Tibial nerve (tissue), 4 donors: ENCODE data around the gene SH3BGR. TPM values are rescaled to one million over a fixed set of nuclear protein-coding genes. Genes with fewer than 3 reads are reported as not detected.
"Not testable (repeated sequence)": the region's sequence is repeated elsewhere in the genome, so short reads cannot be mapped to it uniquely, and the experiment has no call there.

ENCODE experiments used
- DNase-seq, 2 donors: peaks; one replicate each; pipeline ENCODE4 v3.0.0-alpha.2; 2019; ENCODE audit warnings: low spot score in 2 of 2
- H3K27ac ChIP-seq, 4 donors: fragments of 200-600 bp; sonication (generic) in 3 of 4; one replicate each; pipeline ENCODE4 v1.5.1; 2017 to 2019; ENCODE audit warnings: mild to moderate bottlenecking in 1 of 4
- H3K27me3 ChIP-seq, 2 donors: fragments of 200-600 bp; sonication (generic) in 1 of 2; one replicate each; pipeline versions ENCODE4 v1.5.1 to v1.6.0; 2017 to 2019
- H3K36me3 ChIP-seq, 3 donors: fragments of 200-600 bp; sonication (generic); one replicate each; pipeline ENCODE4 v1.5.1; 2018 to 2019
- H3K4me1 ChIP-seq, 4 donors: fragments of 200-600 bp; sonication (generic) in 3 of 4; one replicate each; pipeline ENCODE4 v1.5.1; 2017 to 2019
- H3K4me3 ChIP-seq, 4 donors: fragments of 200-600 bp; sonication (generic) in 3 of 4; one replicate each; pipeline ENCODE4 v1.5.1; 2017 to 2019; ENCODE audit warnings: mild to moderate bottlenecking in 1 of 4, moderate library complexity in 1 of 4
- H3K9me3 ChIP-seq, 4 donors: fragments of 200-600 bp; sonication (generic) in 3 of 4; one replicate each; pipeline ENCODE4 v1.5.1; 2017 to 2019
- CTCF ChIP-seq, 5 experiments: fragments of 200-600 bp in 3 of 5; fragments of 450-650 bp in 2 of 5; sonication (generic) in 3 of 5; IDR thresholded peaks; one replicate each; pipeline ENCODE4 v1.5.1; 2016 to 2019; ENCODE audit warnings: antibody characterized with exemption in 5 of 5, mild to moderate bottlenecking in 3 of 5, moderate library complexity in 2 of 5
- EP300 ChIP-seq, 2 donors: sonication (generic); formaldehyde crosslinking; IDR thresholded peaks; one replicate each; pipeline ENCODE4 v1.6.1; 2017; ENCODE audit warnings: antibody characterized with exemption in 2 of 2, mild to moderate bottlenecking in 1 of 2
- POLR2A ChIP-seq, 2 donors: fragments of 450-650 bp; IDR thresholded peaks; one replicate each; pipeline ENCODE4 v1.6.1; 2017; ENCODE audit warnings: antibody characterized with exemption in 2 of 2, mild to moderate bottlenecking in 2 of 2, moderate library complexity in 2 of 2
- WGBS, 2 donors: methylation state at CpG; one replicate each; pipeline ENCODE4 v1.1.5; 2018; 5-methylcytosine and 5-hydroxymethylcytosine counted together
- total RNA-seq, 4 donors: library from RNA; depleted of rRNA; stranded (reverse); fragments of >200 nt; gene quantifications; one replicate each; pipeline ENCODE4 v1.1.0, GENCODE V29; 2016

SH3BGR gene
- total RNA-seq, 4 donors from 2014 or later = 2.4 to 9.6 (median 4.4) TPM

- no peak for DNase-seq
- 85 to 87% methylated on average over 15 of the region's 15 CpGs for WGBS, 2 donors
- Histone ChIP-seq H3K4me1 (no peaks in the 10 kb centered on the region), H3K36me3 (no peaks in the 10 kb centered on the region), H3K9me3 (no peaks in the 10 kb centered on the region), H3K4me3 (no peak overlapping the region), H3K27me3 (no peaks in the 10 kb centered on the region), H3K27ac (no peak overlapping the region)
- TF ChIP-seq CTCF (IDR thresholded peaks at IDR 0.05) = no peak
- no peak for TF ChIP-seq EP300 (IDR thresholded peaks at IDR 0.05)
- no peak for TF ChIP-seq POLR2A (IDR thresholded peaks at IDR 0.05)
Observed at GRCh38 chr21:39535646-39536437, 84.1 kb downstream of the SH3BGR start.

GRCh38 chr21:39536835-39537234, 85.1 kb downstream of the SH3BGR start:
- 94 to 96% methylated on average over 6 of the region's 6 CpGs for WGBS, 2 donors

GRCh38 chr21:39537571-39537970, 85.8 kb downstream of the SH3BGR start:
- no peak for DNase-seq
- Histone ChIP-seq H3K9me3 (no peaks in the 10 kb centered on the region), H3K4me3 (no peak overlapping the region), H3K27ac (no peak overlapping the region), H3K27me3 (no peaks in the 10 kb centered on the region), H3K4me1 (no peaks in the 10 kb centered on the region), H3K36me3 (no peaks in the 10 kb centered on the region)
- TF ChIP-seq CTCF (IDR thresholded peaks at IDR 0.05) (no peak), EP300 (IDR thresholded peaks at IDR 0.05) (no peak), POLR2A (IDR thresholded peaks at IDR 0.05) (no peak)
- WGBS, 2 donors = 22 to 27% methylated on average over 1 of the region's 1 CpG

More at GRCh38 chr21:39536835-39537234, 85.1 kb downstream of the SH3BGR start:
- no peaks in the 10 kb centered on the region for H3K36me3 ChIP-seq
- no peak overlapping the region for H3K27ac ChIP-seq
- no peak overlapping the region for H3K4me3 ChIP-seq
- no peaks in the 10 kb centered on the region for H3K4me1 ChIP-seq
- H3K9me3 ChIP-seq = no peaks in the 10 kb centered on the region
- no peak for DNase-seq
- H3K27me3 ChIP-seq = no peaks in the 10 kb centered on the region
- no peak for TF ChIP-seq EP300 (IDR thresholded peaks at IDR 0.05)
- no peak for TF ChIP-seq POLR2A (IDR thresholded peaks at IDR 0.05)
- no peak for TF ChIP-seq CTCF (IDR thresholded peaks at IDR 0.05)

- no peak for TF ChIP-seq CTCF (IDR thresholded peaks at IDR 0.05)
- no peak for TF ChIP-seq EP300 (IDR thresholded peaks at IDR 0.05)
- no peak for TF ChIP-seq POLR2A (IDR thresholded peaks at IDR 0.05)
- Histone ChIP-seq H3K27me3 (no peaks in the 10 kb centered on the region), H3K27ac (no peak overlapping the region), H3K36me3 (no peaks in the 10 kb centered on the region), H3K9me3 (no peaks in the 10 kb centered on the region), H3K4me3 (no peak overlapping the region), H3K4me1 (no peaks in the 10 kb centered on the region)
- 83 to 88% methylated on average over 8 of the region's 8 CpGs for WGBS, 2 donors
- DNase-seq = no peak
Observed at GRCh38 chr21:39538453-39539042, 86.8 kb downstream of the SH3BGR start.

- not testable (repeated sequence) for H3K4me1 ChIP-seq, H3K27ac ChIP-seq, H3K4me3 ChIP-seq, H3K9me3 ChIP-seq, H3K36me3 ChIP-seq, DNase-seq, H3K27me3 ChIP-seq
- WGBS, 2 donors = 86 to 95% methylated on average over 4 of the region's 4 CpGs
Observed at GRCh38 chr21:39540367-39540766, 88.6 kb downstream of the SH3BGR start.
